ENCODE data around the gene ARHGEF7.
"Not testable (repeated sequence)": the region's sequence is repeated elsewhere in the genome, so short reads cannot be mapped to it uniquely, and the experiment has no call there.

ARHGEF7 gene

GRCh38 chr13:111253365-111253872, 138.3 kb downstream of the ARHGEF7 start:
- no peak for DNase-seq (ENCODE audit: low read depth)

- no peak for DNase-seq (ENCODE audit: low read depth)
These were observed 140.2 kb downstream of the ARHGEF7 start for GRCh38 chr13:111255228-111255790.

GRCh38 chr13:111256458-111256857, 141.3 kb downstream of the ARHGEF7 start:
- DNase-seq (ENCODE audit: low read depth), result no peak

- DNase-seq (ENCODE audit: low read depth), result no peak
These were observed 141.8 kb downstream of the ARHGEF7 start for GRCh38 chr13:111256946-111257345.

- DNase-seq (ENCODE audit: low read depth), result not testable (repeated sequence)
These were observed 142.8 kb downstream of the ARHGEF7 start for GRCh38 chr13:111257899-111258298.

- DNase-seq (ENCODE audit: low read depth), result no peak
These were observed 143.5 kb downstream of the ARHGEF7 start for GRCh38 chr13:111258637-111259036.

GRCh38 chr13:111259058-111259457, 143.9 kb downstream of the ARHGEF7 start:
- no peak for DNase-seq (ENCODE audit: low read depth)

- DNase-seq (ENCODE audit: low read depth), result no peak
These were observed 146.2 kb downstream of the ARHGEF7 start for GRCh38 chr13:111261326-111261725.

GRCh38 chr13:111262281-111262680, 147.2 kb downstream of the ARHGEF7 start:
- no peak for DNase-seq (ENCODE audit: low read depth)

- no peak for DNase-seq (ENCODE audit: low read depth)
These were observed 147.6 kb downstream of the ARHGEF7 start for GRCh38 chr13:111262715-111263114.

GRCh38 chr13:111263566-111263965, 148.5 kb downstream of the ARHGEF7 start:
- DNase-seq (ENCODE audit: low read depth), result no peak

- DNase-seq (ENCODE audit: low read depth), result no peak
These were observed 150.0 kb downstream of the ARHGEF7 start for GRCh38 chr13:111265006-111265700.

GRCh38 chr13:111265701-111266035, 150.6 kb downstream of the ARHGEF7 start:
- DNase-seq (ENCODE audit: low read depth), result no peak

- no peak for DNase-seq (ENCODE audit: low read depth)
These were observed 152.1 kb downstream of the ARHGEF7 start for GRCh38 chr13:111267205-111267604.

GRCh38 chr13:111267784-111268183, 152.7 kb downstream of the ARHGEF7 start:
- DNase-seq (ENCODE audit: low read depth), result no peak

GRCh38 chr13:111269508-111269907, 154.4 kb downstream of the ARHGEF7 start:
- no peak for DNase-seq (ENCODE audit: low read depth)

- DNase-seq (ENCODE audit: low read depth), result no peak
These were observed 155.0 kb downstream of the ARHGEF7 start for GRCh38 chr13:111270126-111270525.

- no peak for DNase-seq (ENCODE audit: low read depth)
These were observed 155.9 kb downstream of the ARHGEF7 start for GRCh38 chr13:111270765-111271698.

GRCh38 chr13:111272117-111272516, 157.0 kb downstream of the ARHGEF7 start:
- DNase-seq (ENCODE audit: low read depth), result no peak

- no peak for DNase-seq (ENCODE audit: low read depth)
These were observed 160.3 kb downstream of the ARHGEF7 start for GRCh38 chr13:111275382-111275781.

- DNase-seq (ENCODE audit: low read depth), result no peak
These were observed 161.0 kb downstream of the ARHGEF7 start for GRCh38 chr13:111275995-111276618.

GRCh38 chr13:111278258-111278657, 163.1 kb downstream of the ARHGEF7 start:
- no peak for DNase-seq (ENCODE audit: low read depth)
